Measurements from ENCODE around the gene ROCK2.

Gene ROCK2

GRCh38 chr2:11355194-11356053 is 11.0 kb upstream of the ROCK2 start:
- H3K4me1 ChIP-seq (ENCODE audit: low read depth, poor library complexity, severe bottlenecking) = no peaks in the 10 kb centered on the region
- H3K4me3 ChIP-seq (IDR thresholded peaks at IDR 0.05; ENCODE audit: insufficient read depth, low read depth, low read length) = no peak overlapping the region
- no peak overlapping the region for H3K9ac ChIP-seq
- H3K27me3 ChIP-seq (ENCODE audit: insufficient read depth, low read depth) = no peaks in the 10 kb centered on the region
- no peak overlapping the region for H3K4me2 ChIP-seq
- no peak for TF ChIP-seq CTCF (conservative IDR thresholded peaks at IDR 0.05; ENCODE audit: low read depth, low read length)
- no peaks in the 10 kb centered on the region for H4K20me1 ChIP-seq (ENCODE audit: insufficient read depth)
- H3K27ac ChIP-seq = no peak overlapping the region
- no peak overlapping the region for H2AFZ ChIP-seq (ENCODE audit: low read depth)
- H3K36me3 ChIP-seq (ENCODE audit: insufficient read depth) = no peaks in the 10 kb centered on the region
- H3K79me2 ChIP-seq (ENCODE audit: insufficient read depth, low read depth) = no peaks in the 10 kb centered on the region

GRCh38 chr2:11354363-11355154 is 10.1 kb upstream of the ROCK2 start:
- H4K20me1 ChIP-seq (ENCODE audit: insufficient read depth) = no peaks in the 10 kb centered on the region
- no peak overlapping the region for H3K4me2 ChIP-seq
- H3K27ac ChIP-seq = no peak overlapping the region
- H3K79me2 ChIP-seq (ENCODE audit: insufficient read depth, low read depth) = no peaks in the 10 kb centered on the region
- no peak for TF ChIP-seq CTCF (conservative IDR thresholded peaks at IDR 0.05; ENCODE audit: low read depth, low read length)
- no peaks in the 10 kb centered on the region for H3K4me1 ChIP-seq (ENCODE audit: low read depth, poor library complexity, severe bottlenecking)
- H3K9ac ChIP-seq = no peak overlapping the region
- no peaks in the 10 kb centered on the region for H3K36me3 ChIP-seq (ENCODE audit: insufficient read depth)
- no peak overlapping the region for H3K4me3 ChIP-seq (IDR thresholded peaks at IDR 0.05; ENCODE audit: insufficient read depth, low read depth, low read length)
- H3K27me3 ChIP-seq (ENCODE audit: insufficient read depth, low read depth) = no peaks in the 10 kb centered on the region
- no peak overlapping the region for H2AFZ ChIP-seq (ENCODE audit: low read depth)

- no peak overlapping the region for H3K4me2 ChIP-seq
- H3K4me1 ChIP-seq (ENCODE audit: low read depth, poor library complexity, severe bottlenecking) = no peaks in the 10 kb centered on the region
- H4K20me1 ChIP-seq (ENCODE audit: insufficient read depth) = no peaks in the 10 kb centered on the region
- no peak overlapping the region for H3K9ac ChIP-seq
- no peaks in the 10 kb centered on the region for H3K27me3 ChIP-seq (ENCODE audit: insufficient read depth, low read depth)
- H3K36me3 ChIP-seq (ENCODE audit: insufficient read depth) = no peaks in the 10 kb centered on the region
- no peak overlapping the region for H3K4me3 ChIP-seq (IDR thresholded peaks at IDR 0.05; ENCODE audit: insufficient read depth, low read depth, low read length)
- H3K27ac ChIP-seq = no peak overlapping the region
- H3K79me2 ChIP-seq (ENCODE audit: insufficient read depth, low read depth) = no peaks in the 10 kb centered on the region
- no peak overlapping the region for H2AFZ ChIP-seq (ENCODE audit: low read depth)
- no peak for TF ChIP-seq CTCF (conservative IDR thresholded peaks at IDR 0.05; ENCODE audit: low read depth, low read length)
Measured at GRCh38 chr2:11352781-11353537, 8.5 kb upstream of the ROCK2 start.

- H3K9ac ChIP-seq = no peak overlapping the region
- no peak for TF ChIP-seq CTCF (conservative IDR thresholded peaks at IDR 0.05; ENCODE audit: low read depth, low read length)
- H3K4me2 ChIP-seq = no peak overlapping the region
- H3K27me3 ChIP-seq (ENCODE audit: insufficient read depth, low read depth) = no peaks in the 10 kb centered on the region
- H4K20me1 ChIP-seq (ENCODE audit: insufficient read depth) = no peaks in the 10 kb centered on the region
- H3K4me1 ChIP-seq (ENCODE audit: low read depth, poor library complexity, severe bottlenecking) = no peaks in the 10 kb centered on the region
- H3K4me3 ChIP-seq (IDR thresholded peaks at IDR 0.05; ENCODE audit: insufficient read depth, low read depth, low read length) = no peak overlapping the region
- H3K79me2 ChIP-seq (ENCODE audit: insufficient read depth, low read depth) = peaks cover 5% of the 10 kb centered on the region; the same call in 1 of the 2 replicates
- no peak overlapping the region for H3K27ac ChIP-seq
- no peak overlapping the region for H2AFZ ChIP-seq (ENCODE audit: low read depth)
- no peaks in the 10 kb centered on the region for H3K36me3 ChIP-seq (ENCODE audit: insufficient read depth)
Measured at GRCh38 chr2:11348209-11348749, 3.8 kb upstream of the ROCK2 start.

All from KMS-11 (cell line).